ENCODE measurements around the gene CYP4F3.

Gene CYP4F3

GRCh38 chr19:15651791-15652190 lies 11.1 kb downstream of the CYP4F3 start:
- no peak overlapping the region for H3K4me3 ChIP-seq (ENCODE audit: control insufficient read depth, low read depth, low read length)
- no peak for TF ChIP-seq CTCF (conservative IDR thresholded peaks at IDR 0.05; ENCODE audit: control insufficient read depth, insufficient read depth, low read depth, low read length)
- no peak for DNase-seq (ENCODE audit: low read depth)

- no peak for TF ChIP-seq CTCF (conservative IDR thresholded peaks at IDR 0.05; ENCODE audit: control insufficient read depth, insufficient read depth, low read depth, low read length)
- no peak for DNase-seq (ENCODE audit: low read depth)
Measured at GRCh38 chr19:15652559-15653278, 12.0 kb downstream of the CYP4F3 start.

GRCh38 chr19:15656467-15656866 lies 15.8 kb downstream of the CYP4F3 start:
- no peak for DNase-seq (ENCODE audit: low read depth)
- no peak for TF ChIP-seq CTCF (conservative IDR thresholded peaks at IDR 0.05; ENCODE audit: control insufficient read depth, insufficient read depth, low read depth, low read length)
- H3K4me3 ChIP-seq (ENCODE audit: control insufficient read depth, low read depth, low read length), result no peak overlapping the region

More at GRCh38 chr19:15652559-15653278, 12.0 kb downstream of the CYP4F3 start:
- H3K4me3 ChIP-seq (ENCODE audit: control insufficient read depth, low read depth, low read length), result no peak overlapping the region

GRCh38 chr19:15663247-15663646 lies 22.6 kb downstream of the CYP4F3 start:
- DNase-seq (ENCODE audit: low read depth), result no peak
- H3K4me3 ChIP-seq (ENCODE audit: control insufficient read depth, low read depth, low read length), result no peak overlapping the region
- TF ChIP-seq CTCF (conservative IDR thresholded peaks at IDR 0.05; ENCODE audit: control insufficient read depth, insufficient read depth, low read depth, low read length), result no peak

GRCh38 chr19:15666186-15666585 lies 25.5 kb downstream of the CYP4F3 start:
- H3K4me3 ChIP-seq (ENCODE audit: control insufficient read depth, low read depth, low read length), result no peak overlapping the region
- DNase-seq (ENCODE audit: low read depth), result no peak
- TF ChIP-seq CTCF (conservative IDR thresholded peaks at IDR 0.05; ENCODE audit: control insufficient read depth, insufficient read depth, low read depth, low read length), result no peak

GRCh38 chr19:15666883-15667282 lies 26.2 kb downstream of the CYP4F3 start:
- DNase-seq (ENCODE audit: low read depth), result no peak
- TF ChIP-seq CTCF (conservative IDR thresholded peaks at IDR 0.05; ENCODE audit: control insufficient read depth, insufficient read depth, low read depth, low read length), result no peak

More at GRCh38 chr19:15666883-15667282, 26.2 kb downstream of the CYP4F3 start:
- no peak overlapping the region for H3K4me3 ChIP-seq (ENCODE audit: control insufficient read depth, low read depth, low read length)

Measured in fibroblast of mammary gland (primary cell).